Hepatocyte (in vitro differentiated cells): ENCODE data around the gene DOCK3.

ENCODE experiments used
- CTCF ChIP-seq: fragments of 200-600 bp; sonication (generic); IDR thresholded peaks from 2 replicates; pipeline ENCODE4 v1.5.1; 2016; ENCODE audit warnings: antibody characterized with exemption, mild to moderate bottlenecking; ENCODE audit not compliant: poor library complexity
- EZH2 ChIP-seq: fragments of 200-600 bp; sonication (generic); IDR thresholded peaks from 2 replicates; pipeline ENCODE4 v1.6.1; 2016; ENCODE audit warnings: antibody characterized with exemption, mild to moderate bottlenecking, borderline replicate concordance
- EZH2phosphoT487 ChIP-seq: fragments of 200-600 bp; sonication (generic); IDR thresholded peaks from one replicate; pipeline ENCODE4 v1.6.1; 2018; ENCODE audit warnings: antibody characterized with exemption, mild to moderate bottlenecking, low read depth, moderate library complexity; ENCODE audit not compliant: unreplicated experiment, severe bottlenecking

GRCh38 chr3:50805321-50805720, 130.6 kb downstream of the DOCK3 start:
- TF ChIP-seq CTCF = no peak
- TF ChIP-seq EZH2 = no peak
- no peak for TF ChIP-seq EZH2phosphoT487
